ENCODE measurements around the gene NUCB1.

NUCB1 gene

DNA sequence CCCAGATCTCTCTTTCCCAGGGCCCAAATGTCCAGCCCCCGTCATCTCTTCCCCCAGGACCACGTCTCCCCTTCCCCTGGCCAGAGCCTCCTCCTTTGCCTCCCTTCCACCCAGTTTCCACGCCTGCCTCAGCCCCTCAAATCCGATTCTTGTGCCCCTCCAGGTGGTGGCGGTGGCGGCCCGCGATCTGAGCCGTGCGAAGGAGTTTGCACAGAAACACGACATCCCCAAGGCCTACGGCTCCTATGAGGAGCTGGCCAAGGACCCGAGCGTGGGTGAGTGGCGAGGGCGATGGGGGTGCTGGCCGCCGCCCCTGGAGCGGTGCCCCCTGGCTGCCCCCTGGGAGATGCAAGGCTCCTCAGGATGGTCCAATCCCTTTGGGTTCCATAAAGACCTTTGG, 34.7 kb downstream of the NUCB1 start:
- DNase-seq (ENCODE audit: low read depth): no peak

- DNase-seq (ENCODE audit: low read depth): no peak
Measured at GRCh38 chr19:48935864-48936263, 35.8 kb downstream of the NUCB1 start.

- DNase-seq (ENCODE audit: low read depth): no peak
Measured at GRCh38 chr19:48938256-48938655, 38.1 kb downstream of the NUCB1 start.

GRCh38 chr19:48940902-48941301, 40.8 kb downstream of the NUCB1 start:
- no peak for DNase-seq (ENCODE audit: low read depth)

- no peak for DNase-seq (ENCODE audit: low read depth)
Measured at GRCh38 chr19:48943081-48943480, 43.0 kb downstream of the NUCB1 start.

DNA sequence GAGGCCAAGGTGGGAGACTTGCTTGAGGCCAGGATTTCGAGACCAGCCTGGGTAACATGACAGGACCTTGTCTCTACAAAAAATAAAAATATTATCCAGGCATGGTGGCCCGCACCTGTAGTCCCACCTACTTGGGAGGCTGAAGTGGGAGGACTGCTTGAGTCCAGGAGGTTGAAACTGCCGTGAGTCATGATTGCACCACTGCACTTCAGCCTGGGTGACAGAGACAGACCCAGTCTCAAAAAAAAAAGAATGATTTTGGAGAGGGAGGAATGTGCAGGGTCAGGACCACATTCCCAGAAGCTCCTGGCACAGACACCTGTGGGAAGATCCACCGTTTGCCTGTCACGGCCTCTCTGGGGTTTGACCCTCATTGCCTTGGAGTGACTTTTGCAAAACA, 45.3 kb downstream of the NUCB1 start:
- DNase-seq (ENCODE audit: low read depth): no peak

DNA sequence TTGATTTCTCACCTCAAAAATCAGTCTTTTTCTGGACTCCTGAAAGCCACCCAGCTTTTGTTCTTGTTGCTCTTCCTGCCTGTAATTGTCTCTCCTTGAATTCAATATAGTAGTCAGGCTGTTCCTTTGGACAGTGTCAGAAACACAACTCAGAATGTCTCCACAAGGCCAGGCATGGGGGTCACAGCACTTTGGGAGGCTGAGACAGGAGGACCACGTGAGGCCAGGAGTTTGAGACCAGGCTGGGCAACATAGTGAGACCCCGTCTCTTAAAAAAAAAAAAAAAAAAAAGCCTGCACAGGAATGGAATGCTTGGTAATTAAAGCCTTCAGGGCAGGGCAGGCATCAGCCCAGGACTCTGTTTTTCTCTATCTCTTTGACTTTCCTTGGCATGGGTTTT, 45.7 kb downstream of the NUCB1 start:
- DNase-seq (ENCODE audit: low read depth): no peak

DNA sequence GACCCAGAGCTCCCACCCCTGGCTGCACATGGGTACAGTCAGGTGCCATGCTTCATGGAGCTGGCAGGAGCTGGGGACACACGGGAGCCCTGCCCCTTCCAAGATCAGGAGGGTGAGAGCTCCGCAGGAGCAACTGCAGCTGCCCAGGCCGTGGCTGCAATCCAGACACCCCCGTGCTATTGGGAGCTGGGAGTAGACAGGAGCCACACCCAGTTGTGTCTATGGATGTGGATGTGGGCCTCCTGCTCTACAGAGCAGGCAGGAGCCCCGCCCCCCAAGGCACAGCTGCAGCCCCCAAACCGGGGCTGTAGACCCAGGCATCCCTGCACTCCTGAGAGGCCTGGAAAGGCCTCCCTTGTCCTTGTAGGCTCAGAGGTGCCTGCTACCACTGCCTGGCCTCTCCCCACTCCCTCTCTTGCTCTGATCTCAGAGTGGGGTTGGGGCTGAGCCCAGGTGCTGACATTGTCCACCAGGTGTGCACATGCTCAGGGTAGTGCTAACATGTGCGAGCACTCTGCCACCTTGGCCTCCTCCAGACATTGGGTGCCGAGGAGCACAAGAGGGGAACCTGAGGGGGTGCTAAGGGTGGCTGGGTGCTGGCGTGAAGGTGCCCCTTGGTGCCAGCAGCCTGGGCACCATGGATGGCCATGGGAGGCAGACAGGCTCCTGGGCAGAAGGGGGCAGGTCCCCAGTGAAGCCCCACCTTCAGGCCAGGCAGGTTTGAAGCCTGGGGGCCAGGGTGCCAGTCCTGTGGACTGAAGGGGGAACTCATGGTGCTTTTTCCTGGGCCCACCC, 46.5 kb downstream of the NUCB1 start:
- DNase-seq (ENCODE audit: low read depth): no peak

- no peak for DNase-seq (ENCODE audit: low read depth)
Measured at GRCh38 chr19:48947258-48947542, 47.1 kb downstream of the NUCB1 start.

GRCh38 chr19:48950159-48950558, 50.0 kb downstream of the NUCB1 start:
- DNase-seq (ENCODE audit: low read depth): no peak

GRCh38 chr19:48950830-48951519, 50.9 kb downstream of the NUCB1 start:
- DNase-seq (ENCODE audit: low read depth): no peak

- no peak for DNase-seq (ENCODE audit: low read depth)
Measured at GRCh38 chr19:48953141-48953540, 53.0 kb downstream of the NUCB1 start.

DNA sequence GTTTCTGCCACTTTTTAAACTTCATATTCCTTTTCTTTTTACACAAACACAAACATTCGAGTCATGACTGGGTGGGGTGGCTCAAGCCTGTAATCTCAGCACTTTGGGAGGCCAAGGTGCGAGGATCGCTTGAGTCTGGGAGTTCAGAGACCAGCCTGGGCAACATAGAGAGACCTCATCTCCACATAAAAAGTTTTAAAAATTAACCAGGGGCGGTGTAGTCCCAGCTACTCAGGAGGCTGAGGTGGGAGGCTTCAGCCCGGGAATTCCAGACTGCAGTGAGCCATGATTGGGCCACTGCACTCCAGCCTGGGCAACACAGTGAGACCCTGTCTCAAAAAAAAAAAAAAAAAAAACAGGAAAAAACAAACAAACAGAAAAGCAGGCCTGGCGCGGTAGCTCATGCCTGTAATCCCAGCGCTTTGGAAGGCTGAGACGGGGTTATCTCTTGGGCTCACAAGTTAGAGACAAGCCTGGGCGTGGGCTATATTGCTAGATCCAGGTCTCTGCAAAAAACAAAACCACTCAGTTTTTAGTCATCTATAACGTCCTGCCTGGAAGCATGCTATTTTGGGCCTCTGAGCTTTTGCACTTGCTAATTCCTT, 54.0 kb downstream of the NUCB1 start:
- DNase-seq (ENCODE audit: low read depth): no peak

- peak; percentile 94 for DNase-seq (ENCODE audit: low read depth)
Measured at GRCh38 chr19:48954595-48955307, 54.6 kb downstream of the NUCB1 start, which contains the start of gene BAX. Gene BAX (plus strand): TSS chr19:48954875. CDS start chr19:48954929, 54 bp downstream.

DNA sequence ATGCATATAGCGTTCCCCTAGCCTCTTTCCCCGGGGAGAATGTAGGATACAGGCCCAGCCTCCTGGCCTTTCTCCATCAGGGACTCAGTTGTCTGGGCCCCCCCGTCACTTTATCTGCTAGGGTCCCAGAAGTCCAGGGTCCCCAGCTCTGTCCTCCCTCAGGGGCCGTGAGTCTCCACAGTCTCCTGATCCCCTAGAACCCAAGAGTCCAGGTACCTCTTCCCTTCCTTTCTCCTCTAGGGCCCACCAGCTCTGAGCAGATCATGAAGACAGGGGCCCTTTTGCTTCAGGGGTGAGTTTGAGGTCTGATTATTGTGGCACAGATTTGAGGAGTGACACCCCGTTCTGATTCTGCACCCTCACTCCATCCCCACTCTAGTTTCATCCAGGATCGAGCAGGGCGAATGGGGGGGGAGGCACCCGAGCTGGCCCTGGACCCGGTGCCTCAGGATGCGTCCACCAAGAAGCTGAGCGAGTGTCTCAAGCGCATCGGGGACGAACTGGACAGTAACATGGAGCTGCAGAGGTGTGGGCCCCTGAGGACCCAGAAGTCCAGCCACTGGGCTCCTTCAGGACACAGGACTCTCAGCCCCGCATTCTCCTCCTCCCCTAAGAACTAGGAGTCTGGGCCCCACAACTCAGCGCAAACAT, 55.3 kb downstream of the NUCB1 start:
- DNase-seq (ENCODE audit: low read depth): no peak

DNA sequence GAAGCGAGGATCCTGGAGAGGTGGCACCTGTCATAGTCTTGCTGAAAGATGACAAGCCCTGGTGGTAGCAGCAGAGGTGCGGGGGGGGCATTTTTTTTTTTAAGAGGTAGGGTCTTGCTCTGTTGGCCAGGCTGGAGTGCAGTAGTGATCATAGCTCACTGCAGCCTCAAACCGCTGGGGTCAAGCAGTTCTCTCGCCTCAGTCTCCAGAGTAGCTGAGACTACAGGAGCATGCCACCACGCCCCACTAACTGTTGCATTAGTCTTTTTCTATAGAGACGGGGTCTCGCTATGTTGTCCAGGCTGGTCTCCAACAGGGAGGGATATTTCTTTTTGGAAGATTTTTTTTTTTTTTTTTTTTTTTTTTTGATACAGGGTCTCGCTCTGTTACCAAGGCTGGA, 57.9 kb downstream of the NUCB1 start:
- DNase-seq (ENCODE audit: low read depth): no peak

DNA sequence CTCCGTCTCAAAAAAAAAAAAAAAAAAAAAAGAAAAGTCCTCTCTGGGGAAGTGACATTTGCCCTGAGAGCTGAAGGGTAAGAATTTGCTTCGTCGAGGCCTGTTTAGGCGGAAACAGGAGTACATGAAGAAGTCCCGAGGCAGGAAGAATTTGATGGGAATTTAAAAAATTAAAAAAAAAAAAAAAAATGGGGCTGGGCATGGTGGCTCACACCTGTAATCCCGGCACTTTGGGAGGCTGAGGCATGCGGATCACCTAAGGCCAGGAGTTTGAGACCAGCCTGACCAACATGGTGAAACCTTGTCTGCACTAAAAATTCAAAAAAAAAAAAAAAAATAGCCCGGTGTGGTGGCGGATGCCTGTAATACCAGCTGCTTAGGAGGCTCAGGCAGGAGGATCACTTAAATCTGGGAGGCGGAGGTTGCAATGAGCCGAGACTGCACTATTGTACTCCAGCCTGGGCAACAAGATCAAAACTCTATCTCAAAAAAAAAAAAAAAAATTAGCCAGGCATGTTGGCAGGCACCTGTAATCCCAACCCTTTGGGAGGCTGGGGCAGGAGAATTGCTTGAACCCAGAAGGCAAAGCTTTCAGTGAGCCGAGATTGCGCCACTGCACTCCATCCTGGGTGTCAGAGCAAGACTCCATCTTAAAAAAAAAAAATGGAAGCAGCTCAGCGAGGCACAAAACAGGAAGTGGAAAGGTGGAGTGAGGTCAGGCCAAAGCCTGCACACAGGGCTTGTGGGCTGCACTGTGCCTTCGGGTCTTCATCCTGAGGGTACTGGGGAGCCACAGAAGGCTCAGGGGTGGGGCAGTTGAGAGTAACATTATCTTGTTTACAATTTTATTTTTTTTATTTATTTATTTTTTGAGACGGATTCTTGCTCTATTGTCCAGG, 59.5 kb downstream of the NUCB1 start:
- no peak for DNase-seq (ENCODE audit: low read depth)

GRCh38 chr19:48961051-48961649, 61.0 kb downstream of the NUCB1 start:
- no peak for DNase-seq (ENCODE audit: low read depth)

DNA sequence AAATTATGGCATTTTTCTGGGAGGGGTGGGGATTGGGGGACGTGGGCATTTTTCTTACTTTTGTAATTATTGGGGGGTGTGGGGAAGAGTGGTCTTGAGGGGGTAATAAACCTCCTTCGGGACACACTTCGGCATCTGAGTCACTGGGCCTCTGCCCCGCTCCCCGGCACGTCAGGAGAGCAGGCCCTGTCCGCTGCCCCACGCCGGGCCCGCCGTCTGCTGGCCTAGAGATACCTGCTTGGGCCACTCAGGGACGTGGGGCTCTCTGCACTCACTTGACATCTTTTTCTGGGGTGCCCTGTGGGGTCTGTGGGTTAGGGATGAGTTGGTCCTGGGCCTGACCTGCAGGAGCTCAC, 61.5 kb downstream of the NUCB1 start:
- DNase-seq (ENCODE audit: low read depth): no peak

GRCh38 chr19:48962029-48962848, 62.1 kb downstream of the NUCB1 start:
- no peak for DNase-seq (ENCODE audit: low read depth)

All from stimulated activated CD8-positive, alpha-beta memory T cell treated with anti-CD3 and anti-CD28 coated beads, Interleukin-4, amount 100 ng/mL, for 24 hours (primary cell).